Trophoblast cell (in vitro differentiated cells and primary cell): Measurements from ENCODE around the gene SBF2.
A peak's percentile ranks its signal among the peaks of the same experiment; 100 is the strongest.

Source experiments
- DNase-seq, 2 donors: peaks; one replicate each; pipeline ENCODE4 v3.0.0-alpha.2; 2016
- H2AFZ ChIP-seq: 2 replicates; pipeline ENCODE4 v1.6.1; 2013; ENCODE audit warnings: low read length, moderate library complexity, mild to moderate bottlenecking; ENCODE audit not compliant: insufficient read depth, poor library complexity
- H2AK5ac ChIP-seq: 2 replicates; pipeline ENCODE4 v1.6.1; 2013; ENCODE audit warnings: mild to moderate bottlenecking, low read length
- H2BK120ac ChIP-seq: 2 replicates; pipeline ENCODE4 v1.6.1; 2013; ENCODE audit warnings: low read length, mild to moderate bottlenecking, moderate library complexity; ENCODE audit not compliant: insufficient read depth, poor library complexity
- H2BK12ac ChIP-seq: 2 replicates; pipeline ENCODE4 v1.6.1; 2013; ENCODE audit warnings: mild to moderate bottlenecking, low read length, moderate library complexity
- H2BK5ac ChIP-seq: 2 replicates; pipeline ENCODE4 v1.6.1; 2013; ENCODE audit warnings: low read length, low read depth, moderate library complexity, mild to moderate bottlenecking; ENCODE audit not compliant: poor library complexity
- H3K14ac ChIP-seq: 2 replicates; pipeline ENCODE4 v1.6.1; 2013; ENCODE audit warnings: mild to moderate bottlenecking, low read length
- H3K18ac ChIP-seq: 2 replicates; pipeline ENCODE4 v1.6.1; 2013; ENCODE audit warnings: mild to moderate bottlenecking, low read length
- H3K23ac ChIP-seq: 2 replicates; pipeline ENCODE4 v1.6.1; 2013; ENCODE audit warnings: low read length
- H3K27ac ChIP-seq: 2 replicates; pipeline ENCODE4 v1.5.1; 2013; ENCODE audit warnings: low read depth, mild to moderate bottlenecking, inconsistent platforms, low read length, moderate library complexity
- H3K27me3 ChIP-seq: 2 replicates; pipeline ENCODE4 v1.6.1; 2013; ENCODE audit warnings: inconsistent platforms, mild to moderate bottlenecking, low read length, moderate library complexity; ENCODE audit not compliant: insufficient read depth
- H3K36me3 ChIP-seq, 2 experiments: 1 replicate in 1 of 2; 2 replicates in 1 of 2; pipeline ENCODE4 v1.6.1; 2013; ENCODE audit warnings: low read length in 2 of 2, mild to moderate bottlenecking in 2 of 2, moderate library complexity in 1 of 2; ENCODE audit not compliant: insufficient read depth in 2 of 2, control insufficient read depth in 1 of 2
- H3K4ac ChIP-seq: 2 replicates; pipeline ENCODE4 v1.6.1; 2013; ENCODE audit warnings: low read depth, mild to moderate bottlenecking, low read length, moderate library complexity
- H3K4me1 ChIP-seq, 2 experiments: 1 replicate in 1 of 2; 2 replicates in 1 of 2; pipeline ENCODE4 v1.6.1; 2013; ENCODE audit warnings: low read length in 2 of 2, mild to moderate bottlenecking in 2 of 2, moderate library complexity in 1 of 2; ENCODE audit not compliant: insufficient read depth in 2 of 2, control insufficient read depth in 1 of 2
- H3K4me2 ChIP-seq: 2 replicates; pipeline ENCODE4 v1.6.1; 2013; ENCODE audit warnings: inconsistent platforms, mild to moderate bottlenecking, low read length, moderate library complexity
- H3K4me3 ChIP-seq: 2 replicates; pipeline ENCODE4 v1.5.1; 2013; ENCODE audit warnings: mild to moderate bottlenecking, low read depth, low read length, inconsistent platforms
- H3K79me1 ChIP-seq: one replicate; pipeline ENCODE4 v1.6.1; 2013; ENCODE audit warnings: low read length
- H3K79me2 ChIP-seq: 2 replicates; pipeline ENCODE4 v1.6.1; 2013; ENCODE audit warnings: low read length, mild to moderate bottlenecking; ENCODE audit not compliant: control insufficient read depth, insufficient read depth, poor library complexity
- H3K9ac ChIP-seq: 2 replicates; pipeline ENCODE4 v1.6.1; 2013; ENCODE audit warnings: mild to moderate bottlenecking, low read length
- H3K9me3 ChIP-seq: 2 replicates; pipeline ENCODE4 v1.6.1; 2013; ENCODE audit warnings: low read depth, mild to moderate bottlenecking, control low read depth, inconsistent platforms, low read length; ENCODE audit not compliant: insufficient read depth
- H4K12ac ChIP-seq: 2 replicates; pipeline ENCODE4 v1.6.1; 2013; ENCODE audit warnings: low read depth, mild to moderate bottlenecking, low read length, moderate library complexity
- H4K8ac ChIP-seq: 2 replicates; pipeline ENCODE4 v1.6.1; 2013; ENCODE audit warnings: low read depth, mild to moderate bottlenecking, low read length, moderate library complexity
- H4K91ac ChIP-seq: one replicate; pipeline ENCODE4 v1.6.1; 2013; ENCODE audit warnings: low read depth, mild to moderate bottlenecking, low read length, moderate library complexity
- WGBS: extraction: QIAGEN DNeasy Blood & Tissue Kit; methylation state at CpG from one replicate; pipeline ENCODE4 v1.1.7; 2013; ENCODE audit warnings: missing lambda C conversion rate; ENCODE audit not compliant: insufficient read length, insufficient coverage; ENCODE audit errors: extremely low coverage; 5-methylcytosine and 5-hydroxymethylcytosine counted together

SBF2 gene

DNA sequence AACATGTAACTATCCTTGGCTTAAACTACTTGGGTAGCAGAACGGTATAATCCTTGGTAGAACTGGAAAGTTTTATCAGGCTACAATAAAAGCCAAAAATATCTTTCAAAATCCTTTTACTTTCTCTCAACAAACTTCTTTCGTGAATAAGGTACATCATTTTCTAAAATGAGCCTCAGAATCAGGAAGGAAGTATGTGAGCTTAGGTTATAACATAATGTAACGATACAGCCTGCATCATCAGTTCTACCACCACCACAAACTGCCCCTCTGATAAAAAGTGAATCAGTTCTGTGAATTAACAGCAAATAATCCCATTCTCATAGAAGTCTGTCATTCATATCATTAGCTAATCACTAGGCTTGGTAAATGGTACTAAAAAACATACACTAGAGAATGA lies 244.3 kb downstream of the SBF2 start:
- H3K4ac ChIP-seq: no peak overlapping the region
- H2AFZ ChIP-seq: no peak overlapping the region
- no peaks in the 10 kb centered on the region for H3K9me3 ChIP-seq
- H2AK5ac ChIP-seq: no peak overlapping the region
- no peak overlapping the region for H4K12ac ChIP-seq
- no peak overlapping the region for H2BK120ac ChIP-seq
- H3K4me3 ChIP-seq: no peak overlapping the region
- H3K79me2 ChIP-seq: no peaks in the 10 kb centered on the region
- no peak overlapping the region for H3K27ac ChIP-seq
- no peak overlapping the region for H3K9ac ChIP-seq
- no peak for DNase-seq
- no peak overlapping the region for H3K4me2 ChIP-seq
- H3K4me1 ChIP-seq: no peaks in the 10 kb centered on the region
- no peak overlapping the region for H3K18ac ChIP-seq
- H3K27me3 ChIP-seq: no peaks in the 10 kb centered on the region
- H3K14ac ChIP-seq: no peak overlapping the region
- no peak overlapping the region for H4K8ac ChIP-seq
- no peak overlapping the region for H2BK12ac ChIP-seq
- no peaks in the 10 kb centered on the region for H3K79me1 ChIP-seq
- H4K91ac ChIP-seq: no peak overlapping the region
- no peak overlapping the region for H3K23ac ChIP-seq
- H3K36me3 ChIP-seq: peaks cover 0 to 2% of the 10 kb centered on the region in 2 experiments
- no peak overlapping the region for H2BK5ac ChIP-seq
- no CpG with 5 or more reads among the region's 3 CpGs for whole genome bisulfite sequencing

DNA sequence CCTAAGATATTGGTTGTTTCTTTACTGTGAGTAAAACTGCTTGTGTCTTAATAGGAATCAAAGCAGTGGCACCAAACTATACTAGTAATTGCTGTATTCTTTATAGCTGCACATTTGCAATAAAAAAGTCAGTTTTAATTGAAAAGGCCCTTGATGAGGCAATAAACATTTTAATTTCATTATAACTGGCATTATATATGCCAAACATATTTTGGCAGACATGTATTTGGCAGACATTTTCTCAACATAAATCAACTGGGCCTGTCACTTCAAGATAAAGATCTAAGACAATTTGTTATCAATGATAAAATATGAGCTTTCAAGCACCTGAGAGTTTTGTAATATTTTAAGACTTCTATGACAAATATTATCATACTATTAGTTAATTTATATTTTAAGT lies 245.7 kb downstream of the SBF2 start:
- Histone ChIP-seq H4K91ac (no peak overlapping the region), H3K23ac (no peak overlapping the region), H3K27ac (no peak overlapping the region), H3K9ac (no peak overlapping the region), H4K12ac (no peak overlapping the region), H3K79me1 (no peaks in the 10 kb centered on the region), H3K14ac (no peak overlapping the region), H3K4me3 (no peak overlapping the region), H3K4ac (no peak overlapping the region), H4K8ac (no peak overlapping the region), H2AK5ac (no peak overlapping the region), H3K27me3 (no peaks in the 10 kb centered on the region), H2AFZ (no peak overlapping the region), H3K18ac (no peak overlapping the region), H3K9me3 (peaks cover 4% of the 10 kb centered on the region), H3K4me1 (no peaks in the 10 kb centered on the region), H2BK5ac (no peak overlapping the region), H3K4me2 (no peak overlapping the region), H2BK120ac (no peak overlapping the region), H3K79me2 (no peaks in the 10 kb centered on the region), H2BK12ac (no peak overlapping the region), H3K36me3 (peaks cover 0 to 2% of the 10 kb centered on the region in 2 experiments)
- DNase-seq: no peak

DNA sequence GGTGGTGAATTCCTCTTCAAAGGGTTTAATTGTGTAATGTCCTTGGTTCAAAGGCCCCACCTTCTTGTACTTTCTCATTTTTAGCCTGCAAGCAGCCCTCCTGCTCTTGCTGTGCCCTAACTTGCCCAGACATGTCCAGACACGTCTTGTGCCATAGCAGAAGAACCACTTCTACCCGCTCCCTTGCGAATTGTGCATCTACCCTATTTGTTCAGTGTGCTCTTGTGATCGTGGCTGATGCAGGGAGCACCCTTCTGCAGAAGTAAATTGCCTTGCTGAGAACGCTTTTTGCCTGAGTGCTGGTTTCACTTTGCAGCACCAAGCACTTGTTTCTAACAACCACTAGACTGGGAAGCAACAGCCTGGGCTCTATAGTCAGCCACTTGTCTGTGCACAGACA lies 249.4 kb downstream of the SBF2 start:
- Histone ChIP-seq H4K91ac (no peak overlapping the region), H3K4me2 (no peak overlapping the region), H2AK5ac (no peak overlapping the region), H3K4ac (no peak overlapping the region), H2BK120ac (no peak overlapping the region), H3K14ac (no peak overlapping the region), H3K79me2 (no peaks in the 10 kb centered on the region), H3K4me1 (no peaks in the 10 kb centered on the region), H2BK5ac (no peak overlapping the region), H2BK12ac (no peak overlapping the region), H4K12ac (no peak overlapping the region), H3K9ac (no peak overlapping the region), H3K36me3 (peaks cover 0 to 2% of the 10 kb centered on the region in 2 experiments), H3K4me3 (no peak overlapping the region), H3K23ac (no peak overlapping the region), H3K18ac (no peak overlapping the region), H3K9me3 (peaks cover 4% of the 10 kb centered on the region), H3K27ac (no peak overlapping the region), H4K8ac (no peak overlapping the region), H2AFZ (no peak overlapping the region), H3K27me3 (no peaks in the 10 kb centered on the region), H3K79me1 (no peaks in the 10 kb centered on the region)
- no peak for DNase-seq
- no CpG with 5 or more reads among the region's 5 CpGs for WGBS

DNA sequence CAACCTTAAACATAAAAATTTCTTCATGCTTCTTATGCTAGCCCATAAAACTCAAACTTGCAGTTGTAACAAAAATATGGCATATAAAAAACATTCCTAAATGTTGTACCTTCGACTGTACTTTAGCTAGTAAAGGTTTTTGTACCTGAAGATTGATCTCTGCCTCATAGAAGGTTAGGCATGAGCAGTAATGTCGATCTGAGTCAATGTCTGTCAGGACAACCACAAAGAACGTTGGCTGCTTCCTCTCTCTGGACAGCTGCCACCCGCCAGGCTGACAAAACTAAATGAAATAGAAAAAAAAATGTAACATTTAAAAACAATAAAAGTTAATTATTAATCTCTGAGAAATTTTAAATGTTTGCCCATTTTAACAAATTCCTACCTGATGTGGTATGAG lies 251.3 kb downstream of the SBF2 start:
- DNase-seq: no peak
- no peaks in the 10 kb centered on the region for H3K4me1 ChIP-seq
- no peak overlapping the region for H3K4me2 ChIP-seq
- H3K79me2 ChIP-seq: no peaks in the 10 kb centered on the region
- no peak overlapping the region for H2BK12ac ChIP-seq
- H3K14ac ChIP-seq: no peak overlapping the region
- H3K36me3 ChIP-seq: peaks cover 0 to 2% of the 10 kb centered on the region in 2 experiments
- no CpG with 5 or more reads among the region's 4 CpGs for WGBS
- no peak overlapping the region for H3K27ac ChIP-seq
- no peaks in the 10 kb centered on the region for H3K27me3 ChIP-seq
- H2BK5ac ChIP-seq: no peak overlapping the region
- H2AK5ac ChIP-seq: no peak overlapping the region
- H3K79me1 ChIP-seq: no peaks in the 10 kb centered on the region
- H3K4me3 ChIP-seq: no peak overlapping the region
- no peak overlapping the region for H2BK120ac ChIP-seq
- peaks cover 4% of the 10 kb centered on the region for H3K9me3 ChIP-seq
- no peak overlapping the region for H4K8ac ChIP-seq
- H3K4ac ChIP-seq: no peak overlapping the region
- no peak overlapping the region for H4K91ac ChIP-seq
- no peak overlapping the region for H3K18ac ChIP-seq
- no peak overlapping the region for H3K23ac ChIP-seq
- no peak overlapping the region for H2AFZ ChIP-seq
- peak overlapping the region; percentile 66 for H3K9ac ChIP-seq
- no peak overlapping the region for H4K12ac ChIP-seq
